NCI-H526 (cell line): ENCODE results near the gene BLCAP.
"Not testable (repeated sequence)": the region's sequence is repeated elsewhere in the genome, so short reads cannot be mapped to it uniquely, and the experiment has no call there.

Experiments
- DNase-seq, 2 experiments: peaks; one replicate each; lab custom pipeline; 2025; lab: John Stamatoyannopoulos, UW

The BLCAP gene

DNA sequence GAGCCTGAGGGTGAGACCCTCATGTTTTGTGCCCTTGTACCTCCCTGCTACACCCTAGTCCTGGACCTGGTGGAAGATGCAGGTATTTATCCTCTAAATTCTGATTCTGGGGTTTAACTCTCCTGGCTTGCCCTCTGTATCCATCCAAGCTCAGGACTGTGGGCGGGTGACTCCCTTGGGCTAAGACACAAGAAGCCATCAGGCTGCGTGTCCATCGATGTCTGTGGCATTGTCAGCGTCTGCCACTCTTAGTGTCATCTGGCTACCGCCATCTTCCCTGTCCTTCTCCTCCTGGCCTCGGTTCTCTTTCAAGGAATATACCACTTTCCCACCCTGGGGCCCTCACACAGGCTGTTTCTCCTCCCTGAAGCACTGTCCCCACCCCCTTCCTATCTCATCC is 28.9 kb upstream of the BLCAP start:
- DNase-seq = no peak

DNA sequence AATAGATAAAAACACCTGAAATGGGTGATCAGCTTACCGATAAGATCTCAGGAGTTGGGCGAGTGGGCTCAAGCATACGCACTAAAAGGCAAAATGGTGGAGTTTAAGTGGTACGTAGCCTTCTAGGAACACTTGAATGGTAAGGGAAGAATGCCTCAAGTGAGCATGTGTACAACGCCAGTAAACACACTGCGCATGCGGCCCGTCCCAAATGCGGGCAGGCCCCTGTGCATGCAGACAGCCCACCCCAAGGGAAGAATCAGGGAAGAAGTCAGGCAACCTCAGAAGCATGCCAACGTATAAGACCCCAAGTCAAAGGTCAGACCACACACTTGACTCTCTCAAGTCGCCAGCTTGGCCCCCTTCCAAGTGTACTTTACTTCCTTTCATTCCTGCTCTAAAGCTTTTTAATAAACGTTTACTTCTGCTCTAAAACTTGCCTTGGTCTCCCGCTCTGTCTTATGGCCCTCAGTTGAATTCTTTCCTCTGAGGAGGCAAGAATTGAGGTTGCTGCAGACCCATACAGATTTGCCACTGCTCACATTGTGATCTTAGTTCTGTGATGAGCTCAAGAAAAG is 27.1 kb upstream of the BLCAP start:
- DNase-seq = not testable (repeated sequence)

DNA sequence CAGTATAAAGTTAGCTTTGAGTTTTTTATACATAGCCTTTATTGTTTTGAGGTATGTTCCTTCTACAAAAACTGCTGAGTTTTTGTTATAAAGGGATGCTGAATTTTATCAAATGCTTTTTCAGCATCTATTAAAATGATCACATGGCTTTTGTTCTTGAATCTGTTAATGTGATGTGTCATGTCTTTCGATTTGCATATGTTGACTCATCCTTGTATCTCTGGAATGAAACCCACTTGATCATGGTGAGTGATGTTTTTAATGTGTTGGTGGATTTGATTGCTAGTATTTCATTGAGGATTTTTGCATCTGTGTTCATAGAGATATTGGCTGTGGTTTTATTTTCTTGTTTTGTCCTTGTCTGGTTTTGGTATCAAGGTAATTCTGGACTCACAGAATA is 24.7 kb upstream of the BLCAP start:
- peak; percentile 30 to 54 for DNase-seq

DNA sequence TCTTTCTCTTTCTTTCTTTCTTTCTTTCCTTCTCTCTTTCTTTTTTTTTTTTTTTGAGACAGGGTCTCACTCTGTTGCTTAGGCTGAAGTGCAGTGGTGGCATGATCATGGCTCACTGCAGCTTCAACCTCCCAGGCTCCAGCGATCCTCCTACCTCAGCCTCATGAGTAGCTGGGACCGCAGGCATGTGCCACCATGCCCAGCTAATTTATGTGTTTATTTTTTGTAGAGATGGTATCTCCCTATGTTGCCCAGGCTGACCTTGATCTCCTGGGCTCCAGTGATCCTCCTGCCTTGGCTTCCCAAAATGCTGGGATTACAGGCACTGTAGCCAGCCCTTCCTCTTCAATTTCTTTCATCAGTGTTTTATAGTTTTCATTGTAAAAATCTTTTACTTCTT is 24.0 kb upstream of the BLCAP start:
- DNase-seq = not testable (repeated sequence)

DNA sequence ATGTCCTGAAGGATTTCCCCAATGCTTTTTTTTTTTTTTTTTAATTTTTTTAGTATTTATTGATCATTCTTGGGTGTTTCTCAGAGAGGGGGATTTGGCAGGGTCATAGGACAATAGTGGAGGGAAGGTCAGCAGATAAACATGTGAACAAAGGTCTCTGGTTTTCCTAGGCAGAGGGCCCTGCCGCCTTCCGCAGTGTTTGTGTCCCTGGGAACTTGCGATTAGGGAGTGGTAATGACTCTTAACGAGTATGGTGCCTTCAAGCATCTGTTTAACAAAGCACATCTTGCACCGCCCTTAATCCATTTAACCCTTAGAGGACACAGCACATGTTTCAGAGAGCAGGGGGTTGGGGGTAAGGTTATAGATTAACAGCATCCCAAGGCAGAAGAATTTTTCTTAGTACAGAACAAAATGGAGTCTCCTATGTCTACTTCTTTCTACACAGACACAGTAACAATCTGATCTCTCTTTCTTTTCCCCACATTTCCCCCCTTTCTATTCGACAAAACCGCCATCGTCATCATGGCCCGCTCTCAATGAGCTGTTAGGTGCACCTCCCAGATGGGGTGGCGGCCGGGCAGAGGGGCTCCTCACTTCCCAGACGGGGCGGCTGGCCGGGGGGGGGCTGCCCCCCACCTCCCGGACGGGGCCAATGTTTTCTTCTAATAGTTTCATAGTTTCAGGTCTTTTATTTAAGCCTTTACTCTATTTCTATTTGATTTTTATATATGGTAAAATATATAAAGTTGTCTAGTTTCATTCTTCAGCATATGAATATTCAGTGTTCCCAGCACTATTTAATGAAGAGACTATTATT is 22.6 kb upstream of the BLCAP start:
- not testable (repeated sequence) for DNase-seq

DNA sequence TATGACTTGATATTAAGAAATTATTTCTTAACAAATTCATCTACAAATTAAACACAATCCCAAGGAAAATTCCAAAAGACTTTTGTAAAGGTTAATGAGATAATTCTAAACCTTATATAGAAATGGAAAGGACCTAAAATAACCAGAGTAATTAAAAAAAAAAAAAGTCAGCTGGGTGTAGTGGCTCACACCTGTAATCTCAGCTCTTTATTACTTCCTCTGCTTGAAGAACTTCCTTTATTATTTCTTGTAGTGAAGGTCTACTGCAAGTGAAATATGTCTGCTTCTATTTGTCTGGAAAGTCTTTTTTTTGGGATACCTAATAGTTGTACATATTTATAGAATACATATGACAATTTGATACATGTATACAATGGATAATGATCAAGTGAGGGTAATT is 20.2 kb upstream of the BLCAP start:
- no peak for DNase-seq

DNA sequence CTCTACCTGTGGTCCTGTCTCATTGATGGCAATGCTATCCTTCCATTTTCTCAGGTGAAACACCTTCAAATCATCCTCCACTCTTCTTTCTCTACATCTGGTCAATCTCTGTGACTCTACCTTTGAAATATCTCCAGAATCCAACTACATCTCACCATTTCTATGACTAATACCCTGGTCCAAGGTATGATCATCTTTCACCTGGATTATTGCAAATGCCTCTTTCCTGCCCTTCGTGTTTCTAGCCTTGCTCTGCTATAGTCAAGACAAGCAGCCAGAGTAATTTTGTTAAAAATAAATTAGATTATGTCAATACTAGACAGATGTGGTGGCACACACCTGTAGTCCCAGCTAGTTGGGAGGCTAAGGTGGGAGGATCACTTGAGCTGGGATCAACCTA is 17.8 kb upstream of the BLCAP start:
- DNase-seq = no peak

DNA sequence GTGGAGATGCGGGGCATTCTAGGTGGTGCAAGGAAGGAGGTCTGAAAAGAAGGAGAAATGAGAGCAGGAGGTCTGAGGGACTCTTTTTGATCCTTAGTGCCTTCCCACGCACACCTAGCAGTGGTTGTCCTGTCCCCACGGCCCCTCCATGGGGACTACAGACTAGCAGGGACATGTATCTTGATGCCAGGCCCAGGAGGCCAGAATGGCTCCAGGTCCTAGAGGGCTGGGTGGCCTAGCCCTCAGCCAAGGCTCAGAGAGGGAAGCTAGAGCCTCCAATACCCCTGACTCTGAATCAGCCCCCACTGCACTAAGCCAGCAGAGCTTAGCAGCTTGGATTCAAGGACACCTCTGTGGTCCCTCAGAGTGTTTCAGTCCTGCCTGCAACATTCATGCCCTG is 16.7 kb upstream of the BLCAP start:
- DNase-seq = no peak

DNA sequence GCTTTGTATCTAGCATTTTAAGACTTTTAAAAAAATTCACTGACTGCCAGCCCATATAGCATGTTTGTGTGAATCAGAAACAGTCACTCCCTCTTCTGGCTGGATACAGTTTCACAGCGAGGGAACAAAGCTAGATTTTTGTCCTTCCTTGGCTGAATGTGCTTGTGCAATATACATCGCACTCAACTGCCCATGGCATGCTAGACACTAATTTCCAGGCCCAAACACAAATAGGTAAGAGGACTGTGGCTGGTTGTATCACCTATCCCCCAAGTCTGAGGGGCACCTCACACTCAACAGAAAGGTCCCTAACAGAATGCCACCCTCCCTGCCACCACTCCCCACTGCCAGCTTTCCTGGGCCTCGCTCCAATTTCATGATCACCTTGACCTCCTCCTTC is 16.2 kb upstream of the BLCAP start:
- peak in 1 of 2 experiments; percentile 22 for DNase-seq

DNA sequence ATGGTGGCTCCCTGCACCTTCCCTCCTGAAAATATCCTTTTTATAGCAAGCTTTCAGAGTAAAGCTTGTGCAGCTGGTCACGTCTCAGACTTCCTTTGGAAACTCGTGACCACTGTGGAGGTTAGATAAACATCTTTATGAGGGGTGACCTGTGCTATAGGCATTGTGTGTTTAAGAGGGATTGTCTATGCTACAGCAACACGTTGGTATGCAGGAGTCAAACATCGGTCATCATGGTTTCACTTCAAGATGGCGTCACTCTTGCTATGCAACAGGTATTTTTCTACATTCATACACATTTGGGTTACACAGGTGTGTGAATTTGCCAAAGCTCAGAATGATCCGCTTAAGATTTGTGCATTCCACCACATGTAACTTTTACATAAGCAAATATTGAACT is 14.6 kb upstream of the BLCAP start:
- no peak for DNase-seq

DNA sequence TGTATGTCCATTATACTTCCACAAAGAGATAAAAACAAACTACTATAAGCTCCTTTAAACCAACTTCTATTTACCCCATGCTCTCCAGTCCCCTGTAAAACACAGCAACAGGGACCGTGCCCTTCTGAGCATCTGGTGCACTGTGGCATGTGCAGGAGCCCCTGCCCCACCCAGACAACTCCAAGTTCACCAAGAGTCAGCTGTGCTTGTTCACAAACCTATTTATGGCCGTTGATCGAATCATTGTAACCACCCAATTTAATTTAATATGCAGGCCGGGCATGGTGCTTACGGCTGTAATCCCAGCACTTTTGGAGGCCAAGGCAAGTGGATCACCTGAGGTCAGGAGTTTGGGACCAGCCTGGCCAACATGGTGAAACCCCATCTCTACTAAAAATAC is 13.7 kb upstream of the BLCAP start:
- DNase-seq = no peak

DNA sequence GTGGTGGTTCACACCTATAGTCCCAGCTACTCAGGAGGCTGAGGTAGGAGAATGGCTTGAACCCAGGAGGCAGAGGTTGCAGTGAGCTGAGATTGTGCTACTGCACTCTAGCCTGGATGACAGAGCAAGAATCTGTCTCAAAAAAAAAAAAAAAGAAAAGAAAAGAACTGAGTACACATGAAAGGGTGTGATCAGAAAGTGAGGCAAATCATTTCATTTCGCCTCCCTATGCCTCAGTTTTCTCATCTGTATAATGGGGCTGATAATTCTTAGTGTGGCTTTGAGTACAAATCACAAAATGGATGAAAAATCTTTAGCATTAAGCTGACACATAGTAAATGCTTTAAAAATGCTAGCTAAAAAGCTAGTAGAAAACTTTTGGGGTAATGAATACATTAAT is 13.2 kb upstream of the BLCAP start:
- not testable (repeated sequence) for DNase-seq

DNA sequence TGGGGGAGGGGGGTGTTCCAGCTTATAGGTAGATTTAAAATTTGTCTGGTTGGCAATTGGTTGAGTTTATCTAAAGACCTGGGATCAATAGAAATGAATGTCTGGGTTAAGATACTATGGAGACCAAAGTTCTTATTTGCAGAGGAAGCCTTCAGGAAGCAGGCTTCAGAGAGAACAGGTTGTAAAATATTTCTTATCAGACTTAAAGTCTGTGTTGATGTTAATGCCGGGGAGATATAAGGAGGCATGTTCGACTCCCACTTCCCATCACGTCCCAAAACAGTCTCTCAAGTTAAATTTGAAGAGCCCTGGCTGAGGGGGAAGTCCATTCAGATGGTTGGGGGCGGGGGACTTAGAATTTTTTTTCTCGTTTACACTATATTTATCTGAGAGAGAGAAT is 12.3 kb upstream of the BLCAP start:
- no peak for DNase-seq

DNA sequence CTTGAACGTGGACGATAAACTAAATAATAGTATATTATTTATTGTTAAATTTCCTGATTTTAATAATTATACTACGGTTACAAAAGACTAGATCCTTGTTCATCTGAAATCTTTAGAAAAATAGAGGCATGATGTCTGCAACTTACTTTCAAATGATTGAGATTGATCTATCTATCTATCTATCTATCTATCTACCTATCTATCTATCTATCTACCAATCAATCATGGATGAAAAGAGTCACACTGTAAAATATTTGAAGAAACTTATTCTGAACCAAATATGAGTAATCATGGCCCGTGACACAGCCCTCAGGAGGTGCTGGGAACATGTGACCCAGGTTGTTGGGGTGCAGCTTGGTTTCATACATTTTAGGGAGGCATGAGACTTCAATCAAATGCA is 11.7 kb upstream of the BLCAP start:
- DNase-seq = no peak

DNA sequence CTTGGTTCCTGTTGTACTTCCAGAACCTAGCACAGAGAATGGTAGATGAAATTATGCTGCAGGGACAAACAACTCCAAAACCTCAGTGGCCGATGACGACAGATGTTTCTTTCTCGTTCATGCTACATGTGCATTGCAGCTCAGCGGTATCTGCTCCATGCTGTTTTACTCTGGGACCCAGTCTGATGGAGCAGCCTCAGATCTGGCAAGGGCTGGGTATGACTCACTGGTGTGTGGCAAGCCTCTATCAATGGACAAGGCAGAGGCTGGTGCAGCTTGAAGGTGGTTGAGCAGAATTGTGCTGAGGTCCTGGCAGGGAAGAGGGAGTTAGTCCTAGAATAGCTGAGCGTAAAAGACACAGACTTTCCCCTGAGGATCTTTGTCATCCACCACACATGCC is 10.3 kb upstream of the BLCAP start:
- no peak for DNase-seq

DNA sequence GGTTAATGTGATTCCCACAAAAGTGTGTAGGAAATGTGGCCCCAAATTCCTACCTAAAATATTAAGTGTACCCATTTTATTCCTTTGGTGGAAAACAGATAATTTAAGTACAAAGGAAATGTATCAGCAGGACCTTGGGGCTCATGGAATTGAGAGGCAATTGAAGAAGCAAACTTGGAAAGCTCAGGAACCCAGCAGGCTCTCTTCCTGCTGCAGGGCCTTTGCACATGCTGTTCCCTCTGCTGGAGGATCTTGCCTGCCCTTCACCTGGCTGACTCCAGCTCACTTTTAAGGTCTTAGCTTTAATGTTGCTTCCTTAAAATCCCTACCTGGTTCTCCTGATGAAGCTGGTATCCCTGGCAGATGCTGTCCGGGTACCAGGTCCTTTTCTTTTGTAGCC is 9.8 kb upstream of the BLCAP start:
- no peak for DNase-seq

DNA sequence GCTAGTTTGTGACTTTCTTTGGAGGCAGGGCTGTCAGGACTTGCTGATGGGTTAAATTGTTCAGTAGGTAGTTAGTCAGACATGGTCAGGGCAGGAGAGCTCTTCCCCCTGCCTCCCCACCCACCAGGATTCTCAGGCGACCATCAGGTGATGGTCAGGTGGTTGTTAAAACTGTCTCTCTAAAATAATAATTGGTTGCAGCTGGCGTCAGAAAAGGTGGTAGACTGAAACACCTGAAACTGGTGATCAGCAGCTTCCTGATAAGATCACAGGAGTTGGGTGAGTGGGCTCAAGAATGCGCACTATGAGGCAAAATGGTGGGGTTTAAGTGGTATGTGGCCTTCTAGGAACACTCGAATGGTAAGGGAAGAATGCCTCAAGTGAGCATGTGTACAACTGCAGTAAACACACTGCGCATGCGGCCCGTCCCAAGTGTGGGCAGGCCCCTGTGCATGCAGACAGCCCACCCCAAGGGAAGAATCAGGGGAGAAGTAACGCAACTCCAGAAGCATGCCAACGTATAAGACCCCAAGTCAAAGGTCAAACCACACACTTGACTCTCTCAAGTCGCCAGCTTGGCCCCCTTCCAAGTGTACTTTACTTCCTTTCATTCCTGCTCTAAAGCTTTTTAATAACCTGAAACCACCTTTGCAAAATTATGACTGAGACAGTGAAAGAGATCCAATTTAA is 7.9 kb upstream of the BLCAP start:
- no peak for DNase-seq

DNA sequence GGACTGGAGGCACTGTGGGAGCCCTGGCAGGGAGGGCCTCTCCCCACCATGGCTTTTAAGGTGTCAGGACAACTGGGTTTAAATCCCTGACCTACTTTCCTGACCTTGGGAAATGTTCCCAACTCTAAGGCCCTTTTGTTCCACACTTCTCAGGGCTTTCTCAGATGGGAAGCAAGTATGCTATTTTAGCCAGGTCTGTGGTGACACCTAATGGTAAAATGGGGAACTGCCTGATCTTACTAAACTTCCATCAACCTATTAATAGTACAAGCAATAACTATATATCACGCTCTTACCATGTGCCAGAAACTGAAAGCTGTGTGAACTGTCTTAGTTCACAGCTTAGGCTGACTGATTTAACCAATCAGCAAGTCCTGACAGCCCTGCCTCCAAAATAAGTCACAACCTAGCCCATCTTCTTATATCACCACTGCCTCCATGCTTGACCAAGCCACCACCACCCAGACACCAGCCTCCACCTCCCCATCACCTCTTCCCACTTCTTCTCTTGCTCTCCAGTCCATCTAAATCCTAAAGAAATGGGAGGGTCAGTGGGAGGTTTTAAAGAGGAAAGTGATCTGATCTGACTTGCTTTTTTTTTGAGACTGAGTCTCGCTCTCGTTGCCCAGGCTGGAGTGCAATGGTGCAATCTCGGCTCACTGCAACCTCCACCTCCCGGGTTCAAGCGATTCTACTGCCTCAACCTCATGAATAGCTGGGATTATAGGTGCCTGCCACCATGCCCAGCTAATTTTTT is 6.9 kb upstream of the BLCAP start:
- DNase-seq = peak; percentile 60 to 90

DNA sequence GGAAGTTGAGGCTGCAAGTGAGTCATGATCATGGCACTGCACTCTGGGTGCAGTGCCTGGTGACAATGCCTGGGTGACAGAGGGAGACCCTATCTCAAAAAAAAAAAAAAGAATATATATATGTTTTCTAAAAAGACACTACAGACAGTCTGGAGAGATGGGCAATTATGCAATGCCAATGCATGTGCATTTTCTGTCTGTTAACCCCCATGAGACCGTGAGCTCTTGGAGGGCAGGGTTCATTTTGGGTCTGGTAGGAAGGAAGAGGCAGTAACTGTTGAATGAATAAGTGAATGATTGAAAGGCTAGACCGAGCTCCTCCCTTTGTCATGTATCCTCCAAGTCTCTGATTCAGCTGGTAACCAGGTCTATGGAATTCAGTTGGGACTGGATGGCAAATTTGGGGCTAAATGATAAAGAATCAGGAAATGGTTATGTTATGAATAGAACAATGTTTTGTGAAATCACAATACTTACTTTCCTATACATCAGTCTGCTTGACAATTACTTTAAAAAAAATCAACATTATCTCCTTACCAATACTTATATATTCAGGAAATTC is 5.6 kb upstream of the BLCAP start:
- no peak for DNase-seq

DNA sequence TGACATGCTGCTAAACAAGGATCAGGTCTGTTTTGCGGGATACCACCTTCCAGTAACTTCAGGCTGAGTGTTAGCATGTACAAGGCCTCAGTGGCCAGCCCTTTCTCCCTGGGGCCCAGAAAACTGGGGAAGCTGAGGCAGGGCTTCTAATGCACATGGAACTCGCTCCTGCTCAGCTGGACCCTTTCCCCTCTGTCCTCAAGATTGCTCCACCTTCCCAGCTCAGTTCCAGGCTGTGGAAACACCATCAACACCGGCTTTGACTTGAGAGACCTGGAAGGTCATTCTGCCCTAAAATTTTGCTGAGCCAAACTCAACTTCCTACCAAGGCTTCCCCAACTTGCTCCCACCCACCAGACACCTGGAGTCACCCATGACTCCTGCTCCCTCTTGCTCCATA is 4.2 kb upstream of the BLCAP start:
- DNase-seq = no peak

DNA sequence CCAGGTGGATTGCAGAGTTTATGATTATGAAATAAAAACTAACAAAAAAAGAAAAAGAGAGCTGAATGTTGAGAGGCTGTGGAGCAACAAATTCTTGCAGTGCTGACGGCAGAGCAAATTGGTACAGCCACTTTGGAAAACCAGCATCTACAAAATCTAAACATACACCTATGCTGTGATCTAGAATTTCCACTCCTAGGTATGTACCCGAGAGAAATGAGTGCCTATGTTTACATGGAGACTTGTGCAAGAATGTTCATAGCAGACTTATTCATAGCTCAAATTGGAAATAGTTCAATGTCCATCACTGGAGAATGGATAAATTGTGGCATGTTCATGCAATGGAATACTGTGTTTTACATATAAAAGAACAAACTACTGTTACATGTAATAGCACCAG is 3.0 kb upstream of the BLCAP start:
- DNase-seq = no peak

DNA sequence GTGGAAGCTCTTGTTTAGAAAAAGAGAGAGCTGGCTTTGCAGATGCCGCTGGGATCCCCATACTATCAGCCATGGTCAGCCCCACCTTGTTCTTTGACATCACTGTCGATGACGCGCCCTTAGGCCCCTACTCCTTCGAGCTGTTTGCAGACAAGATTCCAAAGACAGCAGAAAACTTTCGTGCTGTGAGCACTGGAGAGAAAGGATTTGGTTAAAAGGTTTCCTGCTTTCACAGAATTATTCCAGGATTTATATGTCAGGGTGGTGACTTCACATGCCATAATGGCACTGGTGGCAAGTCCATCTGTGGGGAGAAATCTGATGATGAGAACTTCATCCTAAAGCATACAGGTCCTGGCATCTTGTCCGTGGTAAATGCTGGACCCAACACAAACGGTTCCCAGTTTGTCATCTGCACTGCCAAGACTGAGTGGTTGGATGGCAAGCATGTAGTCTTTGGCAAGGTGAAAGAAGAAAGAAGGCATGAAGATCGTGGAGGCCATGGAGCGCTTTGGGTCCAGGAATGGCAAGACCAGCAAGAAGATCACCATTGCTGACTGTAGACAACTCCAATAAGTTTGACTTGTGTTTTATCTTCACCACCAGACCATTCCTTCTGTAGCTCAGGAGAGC is 2.4 kb upstream of the BLCAP start:
- DNase-seq = no peak
